GM18951 (cell line): ENCODE data around the gene SLC19A1.

Source experiments
- POLR2A ChIP-seq: IDR thresholded peaks from 4 replicates; pipeline ENCODE4 v1.6.1; 2011; ENCODE audit warnings: mild to moderate bottlenecking; ENCODE audit not compliant: insufficient read length, insufficient read depth; ENCODE audit errors: extremely low read depth
- in situ Hi-C: fragments of 300-500 bp; cut with MboI; formaldehyde crosslinking; loops from one replicate; pipeline ENCODE4 v1.12.0; 2022; ENCODE audit warnings: low sequenced_read_pairs, mixed read lengths, inconsistent platforms; ENCODE audit not compliant: unreplicated experiment

Gene SLC19A1

DNA sequence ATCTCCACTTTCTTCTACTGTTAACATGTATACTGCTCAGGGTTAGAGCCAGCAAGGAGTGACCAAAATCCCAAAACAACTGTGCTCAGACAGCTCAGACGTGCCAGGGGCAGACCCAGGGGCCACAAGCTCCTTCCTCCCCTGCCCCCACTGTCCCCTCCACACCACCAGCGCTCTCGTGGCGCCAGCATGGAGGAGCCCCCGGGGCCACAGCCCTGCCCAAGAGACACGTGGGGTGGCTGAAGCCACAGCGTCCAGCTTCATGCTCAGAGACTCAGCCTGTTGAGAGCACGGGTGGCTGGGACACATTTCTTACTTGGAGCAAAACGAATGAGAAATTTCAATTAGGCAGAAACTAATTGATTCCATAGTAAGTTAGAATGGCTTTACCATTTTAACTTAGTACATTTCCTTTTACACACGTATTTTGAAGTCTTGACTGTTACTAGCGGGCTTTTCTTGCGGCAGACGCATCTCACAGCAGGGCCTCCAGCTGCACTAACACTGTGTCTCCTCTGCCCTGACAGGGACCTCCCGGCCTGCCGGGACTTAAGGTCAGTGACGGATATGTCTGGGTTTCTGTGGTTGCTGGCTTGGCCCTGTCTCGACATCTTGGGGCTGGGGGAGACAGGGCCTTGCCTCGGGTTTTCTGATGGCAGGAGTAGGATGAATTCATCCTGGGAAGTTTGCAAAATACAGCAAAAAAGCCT is 54.2 kb downstream of the SLC19A1 start:
- TF ChIP-seq POLR2A: no peak
- in situ Hi-C loops: no loop called here

GRCh38 chr21:45487161-45487806 is 55.0 kb downstream of the SLC19A1 start:
- in situ Hi-C loops: no loop called here
- no peak for TF ChIP-seq POLR2A

GRCh38 chr21:45486443-45487160 is 55.6 kb downstream of the SLC19A1 start:
- no peak for TF ChIP-seq POLR2A
- in situ Hi-C loops: no loop called here

- in situ Hi-C loops: no loop called here
- no peak for TF ChIP-seq POLR2A
These were observed 56.4 kb downstream of the SLC19A1 start for GRCh38 chr21:45485686-45486442.

GRCh38 chr21:45484318-45484717 is 57.9 kb downstream of the SLC19A1 start:
- in situ Hi-C loops: no loop called here
- no peak for TF ChIP-seq POLR2A

GRCh38 chr21:45482899-45483821 is 59.1 kb downstream of the SLC19A1 start:
- in situ Hi-C loops: no loop called here
- no peak for TF ChIP-seq POLR2A

- TF ChIP-seq POLR2A: no peak
- in situ Hi-C loops: no loop called here
These were observed 60.0 kb downstream of the SLC19A1 start for GRCh38 chr21:45481977-45482898.

- in situ Hi-C loops: no loop called here
- no peak for TF ChIP-seq POLR2A
These were observed 60.7 kb downstream of the SLC19A1 start for GRCh38 chr21:45481566-45481965.

DNA sequence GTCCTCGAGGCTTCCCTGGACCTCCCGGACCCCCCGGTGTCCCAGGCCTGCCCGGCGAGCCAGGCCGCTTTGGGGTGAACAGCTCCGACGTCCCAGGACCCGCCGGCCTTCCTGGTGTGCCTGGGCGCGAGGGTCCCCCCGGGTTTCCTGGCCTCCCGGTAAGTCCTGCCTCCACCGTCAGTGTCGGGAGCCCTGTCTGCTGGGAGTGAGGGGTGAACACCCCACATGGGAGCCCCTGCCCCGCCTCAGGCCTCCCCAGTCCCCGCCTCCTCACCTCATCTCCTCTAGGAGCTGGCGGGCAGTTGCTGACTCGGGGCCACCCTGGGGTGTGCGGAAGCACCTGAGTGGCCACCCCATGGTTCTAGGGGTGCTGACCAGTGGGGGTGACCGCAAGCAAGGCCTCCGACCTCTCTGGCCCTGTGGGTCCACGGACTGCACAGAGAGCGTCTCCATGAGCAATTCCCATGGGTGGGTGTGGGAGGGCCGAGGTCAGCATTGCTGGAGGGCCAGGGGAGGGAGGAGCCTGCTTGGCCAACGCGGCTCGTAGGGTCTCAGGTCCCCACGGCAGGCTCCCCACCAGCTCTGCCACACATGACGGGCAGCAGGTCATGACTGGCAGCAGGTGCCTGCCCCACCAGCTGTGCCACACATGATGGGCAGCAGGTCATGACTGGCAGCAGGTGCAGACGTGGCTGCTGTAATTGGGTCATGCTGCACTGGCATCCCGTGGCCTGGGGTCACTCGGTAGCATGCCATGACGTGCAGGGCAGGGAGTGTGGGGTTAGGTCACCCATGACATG is 61.3 kb downstream of the SLC19A1 start:
- no peak for TF ChIP-seq POLR2A
- in situ Hi-C loops: no loop called here
